Left renal pelvis (tissue), 4 donors: ENCODE measurements around the gene KIF13A. TPM values are rescaled to one million over a fixed set of nuclear protein-coding genes. Genes with fewer than 3 reads are reported as not detected.
"Not testable (repeated sequence)": the region's sequence is repeated elsewhere in the genome, so short reads cannot be mapped to it uniquely, and the experiment has no call there.

Source experiments
- DNase-seq, 4 donors: peaks; one replicate each; pipeline ENCODE4 v3.0.0-alpha.2; 2013; ENCODE audit warnings: low read depth in 4 of 4, low spot score in 3 of 4
- polyA plus RNA-seq, 4 donors: library from polyadenylated mRNA; unstranded; fragments of 120-200 nt; gene quantifications; one replicate each; pipeline ENCODE4 v1.2.1, GENCODE V29; 2013; ENCODE audit not compliant: insufficient read length in 4 of 4

KIF13A gene
- polyA plus RNA-seq, 4 donors, result 36.6 to 40.0 (median 36.9) TPM

DNA sequence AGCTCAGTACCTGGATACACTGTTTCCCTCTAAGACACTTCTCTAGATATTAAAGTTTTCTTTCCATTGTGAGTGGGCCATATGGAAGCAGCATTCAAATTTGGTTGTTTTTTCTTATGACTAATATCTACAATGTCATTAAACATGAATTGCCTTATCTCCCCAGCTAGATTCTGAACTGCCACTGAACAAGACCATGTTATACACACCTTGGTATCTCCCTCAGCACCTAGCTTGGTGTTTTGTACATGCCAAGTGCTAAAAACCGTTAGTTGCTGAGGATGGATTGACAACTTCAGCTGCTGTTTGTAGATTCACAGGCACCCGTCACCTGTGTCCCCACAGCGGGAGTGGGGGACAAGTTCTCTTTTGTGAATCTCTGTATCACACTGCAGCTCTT lies 131.1 kb downstream of the KIF13A start:
- DNase-seq, result no peak

DNA sequence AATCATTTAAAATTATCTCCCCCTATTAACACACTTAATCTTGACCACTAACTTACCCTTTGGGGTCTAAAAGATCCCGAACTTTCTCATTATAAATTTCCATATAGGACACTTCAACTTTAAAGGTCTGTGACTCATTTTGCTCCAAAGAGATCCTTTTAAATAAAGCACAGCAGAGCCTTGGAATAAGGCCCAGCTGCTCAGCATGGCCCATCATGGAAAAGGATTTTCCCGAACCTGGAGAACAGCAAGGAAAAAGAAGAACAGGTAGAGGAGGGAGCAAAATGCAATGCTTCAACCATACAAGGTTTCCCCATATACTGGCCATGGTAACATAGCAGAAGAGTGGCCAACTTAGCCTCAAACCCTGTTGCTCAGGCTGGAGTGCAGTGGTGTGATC lies 132.1 kb downstream of the KIF13A start:
- no peak for DNase-seq

DNA sequence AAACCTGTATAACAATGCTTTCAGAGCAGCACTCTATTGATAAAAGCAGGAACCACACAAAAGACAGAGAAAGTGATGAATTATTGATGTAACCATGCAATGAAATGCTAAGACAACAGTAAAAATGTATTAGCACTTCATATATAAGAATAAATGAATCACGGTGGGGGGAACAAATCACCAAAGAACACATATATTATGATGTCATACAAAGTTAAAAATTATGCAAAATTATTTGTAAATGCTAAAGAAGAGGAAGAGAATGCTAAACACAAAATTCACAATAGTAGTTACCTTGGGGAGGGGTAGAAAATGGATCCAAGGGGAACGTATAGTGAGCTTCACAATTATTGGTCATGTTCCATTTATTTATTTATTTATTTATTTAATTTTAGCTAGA lies 133.9 kb downstream of the KIF13A start:
- no peak for DNase-seq

DNA sequence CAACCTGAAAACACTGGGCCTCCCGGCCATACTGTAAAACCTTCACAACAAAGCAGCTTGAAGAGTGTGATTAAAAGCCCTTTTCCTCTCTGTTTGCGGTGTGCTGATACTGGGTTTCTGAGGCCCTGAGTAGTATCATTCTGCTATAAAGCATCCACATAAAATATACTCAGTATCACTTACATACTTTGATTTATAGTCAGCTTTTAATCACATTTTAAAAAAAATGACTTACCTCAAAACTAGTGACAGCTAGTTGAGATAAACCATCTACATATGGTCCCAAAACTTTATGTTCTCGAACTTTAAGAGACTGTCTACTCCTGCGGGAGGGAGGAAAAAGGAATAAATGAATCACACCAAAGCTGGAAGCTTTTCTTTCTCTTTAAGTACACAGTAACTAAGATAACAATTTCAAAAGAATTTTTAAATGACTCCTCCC lies 135.7 kb downstream of the KIF13A start:
- DNase-seq, result no peak

DNA sequence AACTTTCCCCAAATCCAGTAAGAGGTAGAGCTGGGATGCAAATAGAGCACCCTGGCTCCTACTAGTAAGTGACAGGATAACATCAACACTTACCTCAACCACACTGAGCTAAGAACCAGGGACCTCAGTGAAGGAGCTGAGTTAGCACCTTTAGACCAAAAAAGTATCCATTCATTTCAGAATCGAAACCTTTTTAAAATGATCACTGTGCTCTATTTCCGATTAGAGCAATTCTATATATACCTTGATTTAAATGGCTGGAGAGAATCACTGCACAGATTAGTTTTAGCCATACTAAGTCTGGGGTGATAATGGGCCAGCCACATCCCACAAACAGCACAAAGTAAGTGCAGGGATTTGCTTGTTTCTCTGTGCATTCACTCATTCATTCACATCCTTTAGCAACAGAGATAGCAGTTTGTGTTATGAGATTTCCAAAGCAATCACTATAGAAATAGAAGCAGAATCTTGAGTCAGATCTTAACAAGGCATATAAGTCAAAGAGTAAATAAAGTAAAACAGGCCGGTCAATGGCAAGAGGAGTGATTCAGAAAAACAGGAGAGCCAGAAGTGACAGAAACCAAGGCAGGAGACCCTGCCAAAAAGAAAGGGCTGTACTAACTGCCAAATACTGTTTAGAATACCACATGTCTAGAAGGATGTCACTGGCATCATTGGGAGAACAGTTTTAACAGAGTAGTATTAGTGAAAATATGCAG lies 136.3 kb downstream of the KIF13A start:
- DNase-seq, result no peak

DNA sequence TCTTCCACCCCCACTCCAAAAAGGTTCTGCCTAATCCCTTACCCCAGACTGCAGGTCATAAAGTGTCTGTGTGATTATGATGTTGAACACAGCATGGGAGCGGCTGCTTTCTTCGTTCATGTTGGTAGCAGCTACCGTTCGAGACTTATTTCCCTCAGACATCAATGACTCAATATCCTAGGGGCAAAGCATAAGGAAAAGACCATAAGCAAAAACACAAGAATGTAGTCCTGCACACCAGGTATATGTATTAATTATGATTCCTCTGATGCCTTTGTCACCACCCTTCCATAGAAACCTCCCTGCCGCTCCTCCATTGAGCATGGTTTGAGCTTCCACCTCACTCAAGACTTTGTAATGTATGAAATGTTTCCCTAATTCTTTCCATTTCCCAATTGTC lies 137.2 kb downstream of the KIF13A start:
- DNase-seq, result no peak

DNA sequence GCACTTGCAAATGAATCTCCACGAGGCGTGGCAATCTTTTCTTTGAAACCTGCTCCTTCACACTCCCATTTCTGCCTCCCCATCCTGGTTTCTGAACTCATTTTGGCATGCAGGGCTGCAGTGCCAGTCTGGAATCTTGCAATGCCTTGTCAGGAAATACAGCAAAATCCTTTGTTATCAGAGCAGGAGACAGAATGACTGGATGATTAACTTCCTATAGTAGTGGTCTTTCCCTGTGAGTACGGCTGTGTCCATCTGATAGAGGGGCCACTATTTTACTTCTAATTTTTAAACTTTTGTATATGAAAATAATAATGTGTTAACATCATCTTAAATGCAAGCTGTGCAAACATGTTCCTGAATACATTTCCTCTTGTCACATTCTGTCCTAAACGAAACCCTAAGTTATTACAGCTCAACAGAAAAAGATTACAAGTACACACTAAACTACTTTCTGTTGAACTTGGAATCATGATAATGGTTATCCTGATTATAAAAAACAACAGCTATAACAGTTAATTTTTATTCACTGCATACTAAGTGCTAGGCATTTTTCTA lies 140.2 kb downstream of the KIF13A start:
- no peak for DNase-seq

DNA sequence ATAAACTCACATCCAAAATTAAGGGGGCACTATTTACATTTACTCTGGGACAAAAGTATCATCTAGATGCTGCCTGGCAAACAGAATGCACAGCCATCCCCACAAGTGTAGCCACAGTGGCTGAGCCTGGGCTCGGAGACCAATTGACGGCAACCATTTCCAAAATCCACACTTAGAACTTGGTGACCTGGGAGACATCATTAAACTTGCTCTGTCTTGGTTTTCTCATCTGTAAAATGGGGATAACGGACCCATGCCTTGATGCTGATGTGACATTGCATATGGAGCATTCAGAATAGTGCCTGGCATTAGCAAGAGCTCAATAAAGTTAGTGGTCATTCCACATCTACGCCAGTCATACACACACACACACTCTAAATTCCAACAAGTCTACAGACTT lies 140.7 kb downstream of the KIF13A start:
- DNase-seq, result no peak

DNA sequence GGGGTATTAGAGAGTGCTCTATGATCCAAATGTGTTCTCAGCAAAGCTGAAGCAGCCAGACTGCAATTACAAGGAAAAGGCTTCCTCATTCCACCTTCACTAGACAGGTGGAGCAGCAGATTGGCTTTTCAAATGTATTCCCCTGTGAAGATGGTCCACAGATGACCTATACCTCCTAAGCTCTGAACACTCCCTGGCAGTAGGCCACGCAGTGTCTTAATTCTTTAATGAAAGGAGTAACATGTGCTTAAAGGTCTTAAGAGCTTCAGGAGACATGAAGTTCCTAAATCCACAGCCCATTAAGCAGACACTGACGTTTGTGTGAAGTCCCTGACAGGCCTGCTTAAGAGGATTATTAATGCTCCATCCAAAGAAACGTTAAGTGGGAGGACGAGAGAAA lies 141.8 kb downstream of the KIF13A start:
- no peak for DNase-seq

DNA sequence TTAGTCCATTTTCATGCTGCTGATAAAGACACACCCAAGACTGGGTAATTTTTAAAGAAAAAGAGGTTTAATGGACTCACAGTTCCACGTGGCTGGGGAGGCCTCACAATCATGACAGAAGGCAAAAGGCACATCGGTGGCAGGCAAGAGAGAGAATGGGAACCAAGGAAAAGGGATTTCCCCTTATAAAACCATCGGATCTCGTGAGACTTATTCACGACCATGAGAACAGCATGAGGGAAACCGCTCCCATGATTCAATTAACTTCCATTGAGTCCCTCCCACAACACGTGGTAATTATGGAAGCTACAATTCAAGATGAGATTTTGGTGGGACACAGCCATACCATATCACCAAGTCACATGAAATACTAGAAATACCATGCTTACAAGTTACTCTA lies 142.5 kb downstream of the KIF13A start:
- not testable (repeated sequence) for DNase-seq

DNA sequence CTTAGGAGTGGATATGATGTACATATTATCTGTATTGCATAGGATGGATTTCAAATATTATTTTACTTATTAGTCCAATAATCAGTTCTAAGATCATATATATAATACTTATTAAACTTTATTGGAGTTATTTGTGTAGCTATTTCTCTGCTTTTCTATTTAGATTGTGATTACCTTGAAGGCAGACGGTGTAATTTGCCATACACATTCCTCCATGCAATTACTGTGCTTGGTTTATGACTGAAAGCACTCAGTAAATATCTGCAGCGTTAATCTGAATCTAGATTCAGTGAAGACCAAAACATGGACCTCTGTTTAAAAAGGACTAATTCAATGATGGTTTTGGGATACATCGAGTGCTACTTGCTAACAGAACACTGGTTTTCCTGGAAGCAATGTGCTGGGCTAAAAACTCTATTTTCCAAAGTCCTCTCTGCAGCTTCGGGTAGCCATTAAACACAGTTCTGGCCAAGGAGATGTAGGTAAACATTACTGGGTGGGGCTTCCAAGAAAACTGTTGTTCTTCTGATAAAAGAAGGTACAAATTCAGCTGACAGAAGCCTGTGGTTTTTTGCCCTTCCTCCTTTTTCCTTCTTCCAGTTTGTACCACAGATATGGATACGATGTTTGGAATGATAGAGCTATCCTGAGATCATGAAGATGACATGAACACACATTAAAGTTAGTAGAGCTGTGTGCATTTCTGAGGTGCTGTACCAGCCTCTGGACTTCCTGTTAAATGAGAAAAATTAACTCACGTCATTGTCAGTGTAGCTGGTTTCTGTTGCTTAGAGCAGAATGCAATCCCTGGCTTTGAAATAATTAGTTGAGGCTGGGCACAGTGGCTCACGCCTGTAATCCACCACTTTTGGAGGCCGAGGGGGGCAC lies 144.3 kb downstream of the KIF13A start:
- DNase-seq, result no peak

DNA sequence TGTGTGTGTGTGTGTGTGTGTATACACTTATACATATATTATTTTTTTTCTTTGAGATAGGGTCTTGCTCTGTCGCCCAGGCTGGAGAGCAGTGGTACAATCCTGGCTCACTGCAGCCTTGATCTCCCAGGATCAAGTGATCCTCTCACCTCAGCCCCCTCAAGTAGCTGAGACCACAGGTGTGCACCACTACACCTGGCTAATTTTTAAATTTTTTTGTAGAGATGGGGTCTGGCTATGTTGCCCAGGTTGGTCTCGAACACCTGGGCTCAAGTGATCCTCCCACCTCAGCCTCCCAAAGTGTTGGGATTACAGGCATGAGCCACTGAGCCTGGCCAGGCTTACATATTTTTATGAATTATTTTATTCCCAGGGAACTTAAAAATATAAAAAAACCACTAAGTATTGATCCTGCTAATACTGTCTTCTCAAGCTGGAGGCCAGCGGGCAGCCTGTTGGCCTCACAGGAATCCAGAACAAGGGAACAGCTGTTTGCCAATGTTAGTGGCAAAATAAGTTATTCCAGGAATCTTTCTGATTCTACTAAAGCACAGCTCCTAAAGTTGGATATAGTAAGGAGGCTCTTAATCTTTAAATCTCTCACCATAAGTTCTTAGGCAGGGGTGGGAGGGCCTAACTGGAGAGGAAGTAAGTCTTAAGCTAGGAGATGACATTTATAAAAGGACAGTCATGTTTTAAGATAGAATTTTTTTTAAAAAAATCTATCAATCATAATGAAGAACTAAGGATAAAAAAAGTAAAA lies 145.2 kb downstream of the KIF13A start:
- DNase-seq, result no peak

DNA sequence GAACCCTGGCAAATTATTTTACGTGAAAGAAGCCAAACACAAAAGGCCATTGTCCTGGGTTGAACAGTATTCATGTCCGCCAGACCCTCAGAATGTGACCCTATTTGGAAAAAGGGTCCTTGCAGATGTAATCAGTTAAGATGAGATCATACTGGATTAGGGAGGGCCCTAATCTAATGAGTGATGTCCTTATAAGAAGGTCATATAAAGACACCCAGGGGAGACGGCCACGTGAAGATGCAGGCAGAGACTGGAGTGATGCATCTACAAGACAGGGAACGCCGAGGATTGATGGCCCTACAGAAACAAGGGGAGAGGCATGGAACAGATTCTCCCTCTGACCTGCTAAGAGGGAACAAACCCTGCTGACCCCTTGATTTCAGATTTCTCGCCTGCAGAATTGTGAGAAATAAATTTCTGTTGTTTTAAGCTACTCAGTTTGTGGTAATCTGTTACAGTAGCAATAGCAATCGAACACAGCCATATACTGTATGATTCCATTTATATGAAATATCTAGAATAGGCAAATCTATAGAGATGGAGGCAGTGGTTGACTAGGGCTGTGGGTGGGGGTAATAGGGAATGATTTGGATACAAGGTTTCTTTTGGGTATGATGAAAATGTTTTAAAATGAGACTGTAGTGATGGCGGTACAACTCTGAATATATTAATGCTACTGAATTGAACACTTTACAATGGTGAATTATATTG lies 147.8 kb downstream of the KIF13A start:
- DNase-seq, result no peak

DNA sequence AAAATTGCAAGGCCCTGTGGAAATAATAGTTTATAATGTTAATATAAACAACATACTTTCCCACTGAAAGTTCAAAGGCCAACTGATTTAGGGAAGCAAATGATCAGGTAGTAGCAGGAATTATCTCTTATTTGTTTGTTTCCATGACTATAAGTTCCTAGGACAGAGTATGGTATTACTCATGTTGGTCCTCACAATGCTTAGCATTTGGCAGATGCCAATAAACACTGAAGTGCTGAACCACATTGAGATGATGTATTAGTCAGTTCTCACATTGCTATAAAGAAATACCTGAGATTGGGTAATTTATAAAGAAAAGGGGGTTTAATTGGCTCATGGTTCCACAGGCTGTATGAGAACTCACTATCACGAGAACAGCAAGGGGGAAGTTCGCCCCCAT lies 151.1 kb downstream of the KIF13A start:
- DNase-seq, result no peak

DNA sequence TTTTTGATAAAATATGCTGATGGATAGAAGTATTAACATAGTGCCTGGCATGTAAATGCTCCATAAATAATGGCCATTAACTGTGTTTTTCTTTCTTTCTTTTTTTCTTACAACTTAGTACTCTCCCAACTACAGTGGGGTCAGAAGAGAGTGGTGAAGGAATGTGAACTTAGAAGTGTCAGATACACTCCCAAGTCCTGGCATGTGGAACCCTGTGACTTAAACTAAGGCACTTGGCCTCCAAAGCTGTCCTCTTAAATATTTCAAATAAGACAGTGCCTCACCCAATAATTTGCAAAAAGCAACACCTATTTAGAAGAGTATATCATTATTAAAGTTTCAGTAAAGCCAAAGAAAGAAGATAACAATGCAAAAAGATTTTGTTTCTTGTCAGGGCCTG lies 151.7 kb downstream of the KIF13A start:
- no peak for DNase-seq

DNA sequence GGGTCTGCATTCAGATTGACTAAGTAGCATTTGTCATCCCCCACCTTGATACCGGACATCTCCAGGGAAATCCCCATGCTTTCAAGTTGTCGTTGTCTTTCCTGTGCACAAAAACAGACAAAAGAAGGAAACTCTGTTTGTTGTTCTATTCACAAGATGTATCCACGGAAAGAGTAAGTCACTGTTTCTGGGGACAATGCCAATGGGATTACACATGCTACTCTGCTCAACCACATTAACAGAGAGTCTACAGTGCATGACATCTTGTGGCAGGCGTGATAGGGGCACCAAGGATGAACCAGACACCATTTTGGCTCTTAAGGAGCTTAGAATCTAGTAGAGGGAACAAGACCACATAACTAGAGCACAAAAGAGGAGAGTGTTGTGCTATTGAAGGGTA lies 156.3 kb downstream of the KIF13A start:
- DNase-seq, result no peak

DNA sequence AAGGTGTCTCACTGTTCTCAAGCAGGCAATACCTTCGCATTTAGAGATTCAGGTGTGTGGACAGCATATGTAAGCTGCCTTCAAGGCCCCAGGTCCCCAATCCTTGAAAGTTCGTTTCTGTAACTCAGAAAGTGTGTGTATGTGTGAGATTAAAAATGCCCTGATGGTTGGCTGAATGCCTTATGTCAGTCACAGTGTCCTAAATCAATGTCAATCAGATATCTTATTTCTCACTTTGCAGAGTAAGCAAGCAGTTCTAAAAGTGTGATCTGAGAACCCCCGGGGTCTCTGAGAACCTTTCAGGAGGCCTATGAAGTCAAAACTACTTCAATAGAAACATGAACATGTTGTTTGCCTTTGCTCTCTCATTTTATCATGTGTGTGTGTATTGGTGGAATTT lies 157.5 kb downstream of the KIF13A start:
- DNase-seq, result no peak

DNA sequence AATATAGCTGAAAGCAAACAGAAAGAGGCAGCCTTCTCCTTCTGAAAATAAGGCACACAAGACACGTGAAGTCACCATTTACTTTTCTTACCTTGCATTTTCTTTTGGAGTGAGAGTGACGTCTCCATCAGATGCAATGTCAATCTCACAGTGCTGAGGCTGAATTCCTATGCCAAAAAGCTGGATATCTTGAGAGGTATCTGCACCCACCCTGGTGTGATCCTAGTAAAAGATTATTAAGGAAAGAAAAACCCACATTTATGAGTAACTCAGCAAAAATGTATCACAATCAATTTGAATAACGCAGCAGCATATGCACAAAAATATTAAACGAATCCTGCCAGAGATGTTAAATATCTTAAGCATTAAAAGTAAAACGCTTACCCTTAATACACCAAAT lies 159.3 kb downstream of the KIF13A start:
- no peak for DNase-seq

DNA sequence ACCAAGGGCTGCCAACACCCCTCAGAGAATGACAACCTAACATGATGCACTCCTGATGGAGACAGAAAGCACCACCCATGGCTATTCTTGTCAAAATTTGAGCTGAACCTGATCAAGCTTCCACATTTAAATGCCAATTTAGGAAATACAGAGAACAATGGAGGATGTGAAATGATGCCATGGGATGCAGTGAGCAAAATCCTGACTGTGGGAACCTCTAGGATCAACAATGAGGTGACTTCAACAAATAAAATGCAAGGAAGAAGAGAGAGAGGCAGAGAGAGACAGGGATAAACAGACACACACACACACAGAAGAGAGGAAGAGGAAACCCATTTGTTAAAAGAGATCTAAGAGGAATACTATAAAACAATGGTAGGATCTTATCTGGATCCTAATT lies 161.1 kb downstream of the KIF13A start:
- DNase-seq, result no peak

DNA sequence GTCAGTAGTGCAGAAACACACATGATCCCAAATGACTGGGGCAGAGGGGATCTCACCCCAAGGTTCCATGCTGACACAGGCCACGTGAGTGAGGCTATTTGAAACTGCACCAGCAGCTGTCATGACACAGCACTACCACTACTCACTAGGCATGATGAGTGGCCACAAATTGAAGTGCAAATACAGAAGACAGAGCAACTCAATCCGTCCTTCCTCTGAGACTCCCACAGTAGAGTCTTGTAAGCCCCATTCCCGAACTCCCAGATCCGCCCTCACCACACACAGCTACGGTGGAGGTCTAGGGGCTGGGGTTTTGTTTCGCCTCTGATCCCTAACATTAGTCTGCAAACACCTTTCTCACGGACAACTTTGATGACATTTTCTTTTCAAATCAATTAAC lies 167.4 kb downstream of the KIF13A start:
- no peak for DNase-seq
